ENCODE measurements around the gene SNTG2. TPM values are rescaled to one million over a fixed set of nuclear protein-coding genes. Genes with fewer than 3 reads are reported as not detected.
"Not testable (repeated sequence)": the region's sequence is repeated elsewhere in the genome, so short reads cannot be mapped to it uniquely, and the experiment has no call there.

SNTG2 gene
- total RNA-seq = 4.4 TPM

GRCh38 chr2:950080-950966 lies at the start of gene SNTG2:
SNTG2 (plus strand) TSS chr2:950849; CDS start chr2:950997, 148 bp downstream.
- intact Hi-C loops (cut with DNase I) = no loop called here
- DNase-seq (ENCODE audit: low spot score) (peak; percentile 70), ATAC-seq (peak; percentile 88)

DNA sequence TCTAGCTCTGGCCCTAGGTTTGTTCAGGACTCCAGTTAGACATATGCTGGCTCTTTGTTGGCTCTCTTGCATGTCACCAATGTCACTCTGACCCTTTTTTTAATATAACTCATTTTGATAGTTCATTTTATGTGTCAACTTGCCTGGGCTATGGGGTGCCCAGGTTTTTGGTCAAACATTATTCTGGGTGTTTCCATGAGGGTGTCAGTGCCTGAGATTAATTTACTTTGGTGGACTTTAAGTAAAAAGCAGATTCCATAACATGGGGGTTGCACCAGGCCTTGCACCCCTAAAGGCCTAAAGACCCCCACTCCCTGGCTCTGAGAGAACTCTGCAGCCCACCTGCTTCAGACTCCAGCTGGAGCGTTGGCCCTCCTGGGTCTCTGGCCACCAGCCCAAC lies 48.1 kb upstream of the SNTG2 start:
- no peak for ATAC-seq
- intact Hi-C loops (cut with DNase I) = no loop called here
- DNase-seq (ENCODE audit: low spot score) = no peak

DNA sequence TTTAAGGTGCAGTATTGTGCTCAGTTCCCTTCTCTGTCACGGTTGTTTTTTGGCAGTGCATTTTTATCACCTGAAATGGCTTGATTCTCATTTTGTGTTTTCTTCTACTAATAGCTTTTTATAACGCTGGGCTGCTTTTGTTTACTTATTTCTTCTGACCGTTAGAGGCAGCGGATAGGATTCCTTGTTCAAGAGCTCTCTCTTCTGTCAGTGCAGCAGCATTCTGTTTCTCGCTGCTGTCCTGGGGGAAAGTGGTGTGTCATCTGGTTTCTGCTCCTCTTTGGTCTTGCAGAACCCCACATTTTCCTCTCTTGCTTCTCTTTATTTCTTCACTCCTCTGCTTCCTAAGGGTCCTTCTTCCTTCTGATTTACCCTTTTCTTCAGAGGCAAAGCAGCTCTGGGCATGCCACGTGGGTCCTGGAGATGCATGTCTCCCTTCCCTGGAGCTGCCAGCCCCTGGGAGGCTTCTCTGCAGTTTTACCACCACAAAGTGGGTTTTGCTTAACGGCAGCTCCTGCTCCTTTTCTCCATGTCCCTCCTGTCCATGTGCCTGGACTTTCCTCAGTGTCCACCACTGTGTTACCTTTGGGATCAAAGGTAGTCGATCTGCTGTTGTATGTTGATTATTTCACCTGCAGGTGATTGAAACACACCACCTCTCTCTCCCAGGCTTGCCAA lies 47.3 kb upstream of the SNTG2 start:
- intact Hi-C loops (cut with DNase I) = no loop called here
- ATAC-seq (peak; percentile 77), DNase-seq (ENCODE audit: low spot score) (no peak)

DNA sequence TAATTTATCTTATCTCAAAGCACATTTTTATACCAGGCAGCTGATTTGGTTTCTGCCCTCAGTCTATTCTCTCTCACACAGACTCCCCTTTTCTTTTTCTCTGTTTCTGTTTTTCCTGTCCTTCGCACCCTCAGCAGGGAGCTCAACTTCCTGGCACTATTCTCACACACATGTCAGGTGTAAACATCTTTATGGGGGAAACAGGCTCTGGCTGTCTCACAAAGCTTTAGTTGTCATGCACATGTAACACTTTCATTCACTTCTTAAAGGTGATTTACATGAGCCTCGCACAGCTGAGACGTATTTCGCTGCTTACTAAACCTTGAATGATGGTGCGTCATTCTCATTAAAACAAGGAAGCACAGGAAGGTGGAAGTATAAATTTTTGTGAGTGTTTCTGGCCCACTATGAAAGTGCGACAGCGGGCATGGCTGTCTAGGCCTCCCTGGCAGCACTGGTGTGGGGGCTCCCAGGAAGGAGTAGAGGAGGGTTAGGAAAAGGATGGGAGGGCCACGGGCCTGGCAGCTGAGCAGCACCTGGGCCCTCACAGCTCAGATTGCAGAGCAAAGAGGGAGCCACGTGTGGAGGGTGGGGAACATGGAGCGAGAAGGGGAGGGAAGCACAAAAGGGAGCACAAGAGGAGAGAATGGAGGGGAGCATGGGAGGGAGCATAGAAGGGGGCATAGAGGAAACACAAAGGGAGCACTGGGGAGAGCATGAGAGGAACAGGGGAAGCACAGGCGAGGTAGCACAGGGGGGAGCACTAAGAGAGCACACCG lies 46.2 kb upstream of the SNTG2 start:
- ATAC-seq (no peak), DNase-seq (ENCODE audit: low spot score) (no peak)
- intact Hi-C loops (cut with DNase I) = no loop called here

DNA sequence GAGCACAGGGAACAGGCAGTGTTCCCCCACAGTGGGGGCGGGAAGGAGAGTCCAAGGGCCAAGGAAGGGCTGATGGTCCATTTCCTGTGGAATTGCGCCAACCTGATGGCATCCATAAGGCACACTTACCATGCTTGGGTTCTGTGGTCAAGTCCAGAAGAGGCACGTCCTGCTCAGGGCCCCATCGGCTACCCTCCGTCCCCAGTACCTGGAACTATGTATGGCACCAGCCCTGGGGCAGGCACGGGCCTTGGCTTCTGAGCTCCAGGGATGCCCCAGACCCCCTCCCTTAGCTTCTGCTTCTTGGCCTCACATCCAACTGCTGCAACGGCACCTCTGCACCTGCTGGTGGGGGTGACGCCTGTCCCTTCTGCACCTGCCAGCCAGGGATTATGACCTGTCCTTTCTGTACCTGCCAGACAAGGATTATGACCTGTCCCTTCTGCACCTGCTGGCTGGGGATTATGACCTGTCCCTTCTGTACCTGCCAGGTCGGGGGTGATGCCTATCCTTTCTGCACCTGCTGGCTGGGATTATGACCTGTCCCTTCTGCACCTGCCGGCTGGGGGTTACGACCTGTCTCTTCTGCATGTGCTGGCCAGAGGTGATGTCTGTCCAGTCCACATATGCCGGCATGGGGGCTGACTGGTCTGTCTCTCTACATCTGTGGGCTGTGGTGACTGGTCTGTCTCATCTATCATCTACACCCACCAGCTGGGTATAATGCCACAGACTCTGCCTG lies 45.4 kb upstream of the SNTG2 start:
- DNase-seq (ENCODE audit: low spot score) = no peak
- peak; percentile 30 for ATAC-seq
- intact Hi-C loops (cut with DNase I) = no loop called here

DNA sequence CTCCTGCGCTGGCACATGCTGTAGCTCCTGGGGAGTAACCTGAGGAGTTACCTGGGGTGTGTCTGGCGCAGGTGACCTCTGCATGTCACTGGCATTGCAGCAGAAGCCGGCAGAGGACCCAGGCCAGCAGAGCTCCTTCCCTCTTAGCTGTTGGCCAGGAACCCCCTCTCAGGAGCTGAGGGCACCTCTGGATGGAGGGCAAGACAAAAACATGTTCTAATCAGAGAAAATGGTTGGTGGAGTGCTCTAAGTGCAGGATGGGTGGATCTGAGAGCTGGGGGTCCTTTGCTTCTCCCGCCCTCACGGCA lies 44.9 kb upstream of the SNTG2 start:
- DNase-seq (ENCODE audit: low spot score) = no peak
- intact Hi-C loops (cut with DNase I) = no loop called here
- no peak for ATAC-seq

- no peak for ATAC-seq
These were observed 42.9 kb upstream of the SNTG2 start for GRCh38 chr2:907706-908105.

DNA sequence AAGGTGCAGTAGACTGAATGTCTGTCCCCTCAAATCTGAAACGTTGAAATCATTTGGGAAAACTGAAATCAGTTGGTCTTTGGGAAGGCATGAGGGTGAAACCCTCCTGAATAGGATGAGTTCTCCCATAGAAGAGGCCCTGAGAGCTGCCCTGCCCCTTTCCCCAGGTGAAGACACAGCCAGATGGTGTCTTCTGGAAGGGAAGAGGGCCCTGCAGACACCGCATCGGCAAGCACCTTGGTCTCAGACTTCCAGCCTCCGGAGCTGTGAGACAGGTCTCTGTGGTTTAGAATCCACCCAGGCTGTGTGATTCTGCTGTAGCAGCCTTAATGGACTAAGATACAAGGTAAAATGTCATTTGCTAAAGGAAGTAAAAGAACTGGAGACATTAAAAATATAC lies 42.1 kb upstream of the SNTG2 start:
- ATAC-seq (no peak), DNase-seq (ENCODE audit: low spot score) (no peak)
- intact Hi-C loops (cut with DNase I) = no loop called here

More at GRCh38 chr2:907706-908105, 42.9 kb upstream of the SNTG2 start:
- no peak for DNase-seq (ENCODE audit: low spot score)
- intact Hi-C loops (cut with DNase I) = no loop called here

- DNase-seq (ENCODE audit: low spot score); ATAC-seq; intact Hi-C loops (cut with DNase I): not testable (repeated sequence)
These were observed 40.8 kb upstream of the SNTG2 start for GRCh38 chr2:909764-910379.

- DNase-seq (ENCODE audit: low spot score) = no peak
- intact Hi-C loops (cut with DNase I) = no loop called here
- no peak for ATAC-seq
These were observed 40.0 kb upstream of the SNTG2 start for GRCh38 chr2:910698-911097.

GRCh38 chr2:915979-916378 lies 34.7 kb upstream of the SNTG2 start:
- DNase-seq (ENCODE audit: low spot score) = no peak
- no peak for ATAC-seq
- intact Hi-C loops (cut with DNase I) = loop anchor here (2.0 kb wide), 1 partner anchor 57 kb away; no protein-coding TSS in a partner anchor

GRCh38 chr2:916935-917334 lies 33.7 kb upstream of the SNTG2 start:
- no peak for ATAC-seq
- no peak for DNase-seq (ENCODE audit: low spot score)
- intact Hi-C loops (cut with DNase I) = no loop called here

DNA sequence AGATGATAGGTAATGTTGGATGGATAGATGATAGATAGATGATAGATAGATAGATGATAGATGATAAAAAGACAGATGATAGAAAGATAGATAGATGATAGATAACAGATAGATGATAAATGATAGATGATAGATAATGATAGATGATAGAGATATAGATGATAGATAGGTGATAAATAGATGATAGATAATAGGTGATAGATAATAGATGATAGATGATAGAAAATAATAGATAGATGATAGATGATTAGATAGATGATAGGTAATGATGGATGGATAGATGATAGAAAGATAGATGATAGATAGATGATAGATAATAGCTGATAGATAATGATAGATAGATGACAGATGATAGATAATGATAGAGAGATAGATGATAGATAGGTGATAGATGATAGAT lies 31.0 kb upstream of the SNTG2 start:
- DNase-seq (ENCODE audit: low spot score) = no peak
- no peak for ATAC-seq
- intact Hi-C loops (cut with DNase I) = no loop called here

DNA sequence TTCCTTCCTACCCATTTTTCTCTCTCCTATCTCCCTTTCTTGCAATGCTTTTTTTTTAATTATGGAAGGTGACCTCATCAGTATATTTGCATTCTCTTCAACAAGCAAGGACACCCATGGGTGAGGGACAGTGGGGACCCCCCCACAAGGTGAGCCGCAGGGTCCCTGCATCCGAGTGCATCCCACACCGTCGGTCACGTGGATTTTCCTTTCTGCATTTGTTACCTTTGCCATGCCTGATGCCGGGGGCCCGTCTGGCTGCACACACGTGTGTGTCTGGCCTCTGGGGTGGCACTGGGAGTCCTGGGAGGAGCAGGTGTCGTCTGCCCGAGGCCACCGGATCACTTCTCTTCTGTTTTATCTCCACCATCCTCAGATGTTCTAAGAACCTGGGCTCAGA lies 30.1 kb upstream of the SNTG2 start:
- intact Hi-C loops (cut with DNase I) = no loop called here
- DNase-seq (ENCODE audit: low spot score) = peak; percentile 53
- no peak for ATAC-seq

DNA sequence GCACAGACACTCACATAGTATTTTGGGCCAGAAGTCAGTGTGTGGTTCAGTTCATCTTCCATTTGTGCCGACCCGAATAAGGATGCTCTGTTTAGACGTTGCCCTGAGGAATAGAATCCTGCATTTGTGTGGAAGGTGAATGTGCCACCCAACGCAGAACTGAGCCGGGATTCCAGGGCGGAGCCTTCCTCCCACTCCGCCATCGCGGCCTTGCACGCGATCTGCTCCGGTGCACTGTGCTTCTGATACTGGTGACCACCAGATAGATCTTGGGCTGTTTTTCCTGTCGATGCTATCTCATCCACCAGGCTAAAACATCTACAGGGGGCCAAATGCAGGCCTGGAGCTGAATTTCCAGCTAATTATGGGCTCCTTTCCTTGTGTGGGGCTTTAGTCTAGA lies 29.6 kb upstream of the SNTG2 start:
- no peak for ATAC-seq
- intact Hi-C loops (cut with DNase I) = no loop called here
- no peak for DNase-seq (ENCODE audit: low spot score)

- intact Hi-C loops (cut with DNase I) = no loop called here
- ATAC-seq = no peak
- DNase-seq (ENCODE audit: low spot score) = peak; percentile 33
These were observed 28.5 kb upstream of the SNTG2 start for GRCh38 chr2:922185-922584.

GRCh38 chr2:923832-924601 lies 26.6 kb upstream of the SNTG2 start:
- intact Hi-C loops (cut with DNase I) = no loop called here
- ATAC-seq (no peak), DNase-seq (ENCODE audit: low spot score) (no peak)

DNA sequence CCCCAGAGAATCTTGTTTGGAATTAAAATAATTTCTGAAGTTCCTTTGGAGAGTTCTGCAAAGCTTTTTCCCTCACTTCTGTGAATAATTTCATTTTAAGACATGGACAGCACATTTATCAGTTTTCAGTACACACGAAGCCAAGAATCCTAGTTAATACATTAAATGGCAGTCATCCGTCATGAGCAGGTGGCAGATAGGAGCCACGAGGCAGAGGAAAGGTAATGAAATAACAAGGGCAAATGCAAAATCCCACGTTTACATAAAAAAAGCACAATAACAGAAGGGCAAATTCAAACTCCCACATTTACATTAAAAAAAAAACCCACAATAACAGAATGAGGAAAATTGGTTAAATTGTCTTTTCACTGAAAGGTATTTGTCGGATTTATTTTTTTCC lies 25.9 kb upstream of the SNTG2 start:
- intact Hi-C loops (cut with DNase I) = no loop called here
- no peak for ATAC-seq
- no peak for DNase-seq (ENCODE audit: low spot score)
